Kidney epithelial cell (primary cell): ENCODE results near the gene GATA5. TPM values are rescaled to one million over a fixed set of nuclear protein-coding genes. Genes with fewer than 3 reads are reported as not detected.

Experiments used
- DNase-seq: peaks from one replicate; pipeline ENCODE4 v3.0.0-alpha.2; 2010; ENCODE audit warnings: low read depth
- H3K27me3 ChIP-seq: 2 replicates; pipeline ENCODE4 v1.6.0; 2011; ENCODE audit warnings: low read length; ENCODE audit not compliant: control insufficient read depth, insufficient read depth
- H3K36me3 ChIP-seq: 2 replicates; pipeline ENCODE4 v1.5.1; 2011; ENCODE audit warnings: low read length; ENCODE audit not compliant: control insufficient read depth, insufficient read depth
- H3K4me3 ChIP-seq: 2 replicates; pipeline ENCODE4 v1.5.1; 2011; ENCODE audit warnings: low read depth, mild to moderate bottlenecking, control low read depth, low read length
- CTCF ChIP-seq: IDR thresholded peaks from 2 replicates; pipeline ENCODE4 v1.5.1; 2011; ENCODE audit warnings: mild to moderate bottlenecking, moderate library complexity, low read length, control low read depth, inconsistent platforms; ENCODE audit not compliant: insufficient read depth, poor library complexity, severe bottlenecking
- total RNA-seq: library from RNA; depleted of rRNA; stranded (reverse); fragments of >200 nt; gene quantifications from 2 replicates; pipeline ENCODE4 v1.2.3, GENCODE V29; 2015

The GATA5 gene
- 0.27 TPM in 1 of 2 replicates, not detected in the other for total RNA-seq

DNA sequence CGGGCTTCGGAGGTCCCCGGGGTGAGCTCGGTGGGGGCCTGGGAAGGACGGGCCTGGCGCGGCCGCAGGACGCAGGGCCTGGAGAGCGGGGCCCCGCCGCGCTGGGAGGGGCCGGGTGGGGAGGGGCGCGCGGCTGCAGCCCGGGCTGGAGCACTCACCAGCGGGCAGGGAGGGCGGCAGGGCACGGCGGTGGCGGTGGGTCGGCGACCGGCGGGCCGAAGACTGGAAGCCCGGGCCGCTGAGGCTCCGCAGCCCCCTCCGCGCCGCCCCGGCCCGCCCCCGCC lies at the start of gene GATA5:
Gene GATA5 (minus strand): TSS at position 224 of the 284 bp plus-strand sequence. CDS start 474 bp downstream, outside the sequence.
- Histone ChIP-seq H3K36me3 (no peaks in the 10 kb centered on the region), H3K27me3 (peaks cover 80% of the 10 kb centered on the region), H3K4me3 (no peak within 1 kb of the TSS)
- TF ChIP-seq CTCF, result no peak
- no peak for DNase-seq

DNA sequence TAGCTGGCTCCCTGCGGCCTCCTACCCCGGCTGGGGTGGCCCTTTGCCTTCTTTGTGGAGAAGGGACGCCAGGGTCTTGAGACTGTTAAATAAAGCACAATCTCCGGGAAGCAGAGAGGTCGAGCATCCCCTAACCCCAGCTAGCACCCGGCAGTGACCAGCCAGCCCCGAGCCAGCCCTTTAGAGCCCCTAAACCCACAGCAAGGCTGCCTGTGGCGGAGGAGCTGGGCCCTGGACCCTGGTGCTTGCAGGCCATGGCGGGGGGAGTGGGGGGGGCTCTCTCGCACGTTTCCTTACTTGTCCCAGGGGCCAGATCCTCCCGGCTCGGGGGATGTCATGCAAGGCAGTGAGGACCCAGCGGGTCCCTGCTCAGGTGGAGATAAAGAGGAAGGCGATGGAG lies 49.2 kb upstream of the GATA5 start:
- Histone ChIP-seq H3K4me3 (no peak overlapping the region), H3K27me3 (peaks cover 40% of the 10 kb centered on the region), H3K36me3 (no peaks in the 10 kb centered on the region)
- DNase-seq, result no peak
- TF ChIP-seq CTCF, result no peak

DNA sequence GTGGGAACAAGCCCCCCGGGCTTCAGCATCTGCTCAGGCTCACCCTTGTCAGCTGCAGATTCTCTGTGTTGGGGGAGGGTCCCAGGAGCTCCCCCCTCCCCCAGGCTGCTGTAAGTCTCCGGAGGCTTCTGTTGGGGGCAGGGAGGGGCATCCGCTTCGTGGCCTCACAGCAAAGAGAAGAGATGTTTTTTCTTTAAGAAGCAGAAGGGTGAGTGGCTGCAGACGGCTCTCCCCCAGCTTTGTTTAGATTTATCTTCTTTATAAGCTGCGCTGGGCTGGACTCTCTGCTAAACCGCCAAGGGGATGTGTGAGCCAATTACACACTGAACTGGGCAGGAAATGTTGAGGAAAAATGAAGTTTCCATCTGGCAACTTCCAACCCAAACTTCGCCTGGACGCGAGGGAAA lies 48.7 kb upstream of the GATA5 start:
- peaks cover 38% of the 10 kb centered on the region for H3K27me3 ChIP-seq
- H3K36me3 ChIP-seq, result no peaks in the 10 kb centered on the region
- no peak overlapping the region for H3K4me3 ChIP-seq
- no peak for DNase-seq
- TF ChIP-seq CTCF, result no peak

DNA sequence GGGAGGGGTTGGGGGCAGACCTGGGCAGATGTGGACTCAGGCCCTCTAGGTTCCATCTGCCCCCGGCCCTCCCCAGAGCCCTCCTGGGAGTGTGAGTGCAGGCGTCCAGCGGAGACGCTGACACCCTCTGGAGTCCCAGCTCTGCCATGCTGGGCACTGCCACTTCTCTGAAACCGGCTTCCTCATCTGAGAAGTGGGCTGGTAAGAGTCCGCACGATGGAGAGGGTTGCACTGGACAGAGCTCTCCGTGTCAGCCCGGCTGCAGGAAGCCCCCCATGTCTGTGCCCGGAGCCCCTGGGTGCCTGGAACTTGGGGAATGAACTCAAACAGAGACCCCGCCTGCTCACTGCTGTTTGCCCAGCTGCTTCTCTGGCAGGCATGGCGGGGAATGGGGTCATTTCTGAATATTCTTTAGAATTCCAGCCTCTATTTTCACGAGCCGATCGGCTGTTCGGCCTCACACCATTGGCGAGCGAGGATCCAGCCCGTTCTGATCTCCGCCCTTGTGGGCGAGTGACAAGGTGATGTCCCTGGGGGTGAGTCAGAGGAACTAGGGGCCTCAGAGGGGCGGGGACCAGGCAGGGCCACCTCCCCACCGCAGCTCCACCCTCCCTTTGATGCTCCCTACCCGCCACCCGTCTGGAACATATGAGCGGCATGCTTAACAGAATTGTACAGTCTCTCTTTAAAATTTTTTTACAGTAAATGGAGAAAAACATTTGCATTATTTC lies 47.8 kb upstream of the GATA5 start:
- no peak for TF ChIP-seq CTCF
- Histone ChIP-seq H3K36me3 (no peaks in the 10 kb centered on the region), H3K4me3 (no peak overlapping the region), H3K27me3 (peaks cover 32% of the 10 kb centered on the region)
- DNase-seq, result no peak

DNA sequence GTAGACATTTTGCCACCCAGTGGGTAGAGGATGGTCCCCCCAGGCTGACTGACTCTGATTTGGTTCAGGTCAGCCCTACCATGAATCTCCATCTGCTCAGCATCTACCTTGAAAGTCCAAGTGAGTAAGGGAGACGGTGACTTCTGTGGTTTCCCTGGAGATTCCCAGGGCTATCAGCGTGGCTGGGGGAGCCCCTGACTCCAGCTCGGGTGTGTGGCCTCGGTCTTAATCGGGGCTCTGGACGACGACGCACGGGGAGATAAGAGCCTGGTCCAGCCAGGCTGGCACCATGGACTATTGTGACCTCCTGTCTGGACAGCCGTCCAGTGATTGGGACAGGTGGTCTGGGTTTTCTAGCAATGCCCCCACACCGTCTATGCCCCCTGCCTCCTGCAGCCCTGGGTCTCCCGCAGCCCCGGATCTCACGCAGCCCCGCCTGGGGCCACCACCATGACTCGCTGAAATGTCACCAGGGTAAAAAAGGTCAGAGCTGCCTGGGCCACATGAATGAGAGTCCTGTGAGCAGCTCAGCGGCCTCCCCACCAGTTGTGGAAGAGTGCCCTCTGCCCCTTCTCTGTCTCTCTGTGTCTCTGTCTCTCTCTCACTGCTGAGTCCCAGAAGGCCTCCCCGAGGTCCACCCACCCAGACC lies 47.1 kb upstream of the GATA5 start:
- Histone ChIP-seq H3K27me3 (peaks cover 34% of the 10 kb centered on the region), H3K4me3 (no peak overlapping the region), H3K36me3 (no peaks in the 10 kb centered on the region)
- no peak for TF ChIP-seq CTCF
- DNase-seq, result no peak

GRCh38 chr20:62519826-62520225 lies 44.0 kb upstream of the GATA5 start:
- no peak for TF ChIP-seq CTCF
- Histone ChIP-seq H3K36me3 (no peaks in the 10 kb centered on the region), H3K27me3 (peaks cover 34% of the 10 kb centered on the region), H3K4me3 (no peak overlapping the region)
- DNase-seq, result no peak
